IMR-90 (cell line): ENCODE measurements around the gene OR8B4. TPM values are rescaled to one million over a fixed set of nuclear protein-coding genes. Genes with fewer than 3 reads are reported as not detected.

Experiments
- polyA plus RNA-seq, 3 experiments: library from polyadenylated mRNA; depleted of rRNA; stranded (reverse); fragments of >200 nt; gene quantifications; 2 replicates each; pipeline ENCODE4 v1.2.3, GENCODE V29; 2012; ENCODE audit warnings: low replicate concordance in 1 of 3
- total RNA-seq: library from RNA; depleted of rRNA; stranded (reverse); fragments of >200 nt; gene quantifications from 2 replicates; pipeline ENCODE4 v1.2.3, GENCODE V29; 2012; rRNA removed

OR8B4 gene
- total and polyA plus RNA-seq, 2 of the 4 experiments (the other 2 are of a cell fraction): not detected

Other genes starting within 250 kb of the OR8B4 start
- gene OR10D3, start 241.5 kb downstream of the OR8B4 start, total RNA-seq: not detected in 2 replicates
- gene OR10D3, start 241.5 kb downstream of the OR8B4 start, polyA plus RNA-seq (2012; rRNA removed): not detected in 2 replicates
- not detected in 2 replicates for gene OR8G1, start 183.8 kb downstream of the OR8B4 start, total RNA-seq
- not detected in 2 replicates for gene OR8G1, start 183.8 kb downstream of the OR8B4 start, polyA plus RNA-seq (2012; rRNA removed)
- gene OR8G5, start 168.5 kb downstream of the OR8B4 start, total RNA-seq: not detected in 2 replicates
- gene OR8G5, start 168.5 kb downstream of the OR8B4 start, polyA plus RNA-seq (2012; rRNA removed): not detected in 2 replicates
- gene OR8D1, start 110.9 kb downstream of the OR8B4 start, total RNA-seq: not detected in 2 replicates
- gene OR8D1, start 110.9 kb downstream of the OR8B4 start, polyA plus RNA-seq (2012; rRNA removed): not detected in 2 replicates
- gene OR8D2, start 104.7 kb downstream of the OR8B4 start, total RNA-seq: not detected in 2 replicates
- not detected in 2 replicates for gene OR8D2, start 104.7 kb downstream of the OR8B4 start, polyA plus RNA-seq (2012; rRNA removed)
- gene OR8B2, start 40.4 kb downstream of the OR8B4 start, total RNA-seq: not detected in 2 replicates
- not detected in 2 replicates for gene OR8B2, start 40.4 kb downstream of the OR8B4 start, polyA plus RNA-seq (2012; rRNA removed)
- gene OR8B3, start 25.8 kb downstream of the OR8B4 start, total RNA-seq: not detected in 2 replicates
- not detected in 2 replicates for gene OR8B3, start 25.8 kb downstream of the OR8B4 start, polyA plus RNA-seq (2012; rRNA removed)
- not detected in 2 replicates for gene OR8B8, start 20.8 kb upstream of the OR8B4 start, total RNA-seq
- not detected in 2 replicates for gene OR8B8, start 20.8 kb upstream of the OR8B4 start, polyA plus RNA-seq (2012; rRNA removed)
- gene OR8B12, start 118.8 kb upstream of the OR8B4 start, total RNA-seq: not detected in 2 replicates
- not detected in 2 replicates for gene OR8B12, start 118.8 kb upstream of the OR8B4 start, polyA plus RNA-seq (2012; rRNA removed)
- gene OR8A1, start 145.1 kb upstream of the OR8B4 start, total RNA-seq: not detected in 2 replicates
- gene OR8A1, start 145.1 kb upstream of the OR8B4 start, polyA plus RNA-seq (2012; rRNA removed): not detected in 2 replicates
- not detected in 2 replicates for gene PANX3, start 186.6 kb upstream of the OR8B4 start, total RNA-seq
- gene PANX3, start 186.6 kb upstream of the OR8B4 start, polyA plus RNA-seq (2012; rRNA removed): not detected in 2 replicates
- gene TBRG1, start 198.0 kb upstream of the OR8B4 start, total RNA-seq: 11.9 and 13.3 TPM in 2 replicates
- gene TBRG1, start 198.0 kb upstream of the OR8B4 start, polyA plus RNA-seq (2012; rRNA removed): 20.2 and 23.2 TPM in 2 replicates
- 3.3 and 4.7 TPM in 2 replicates for gene SIAE, start 248.9 kb upstream of the OR8B4 start, total RNA-seq
- gene SIAE, start 248.9 kb upstream of the OR8B4 start, polyA plus RNA-seq (2012; rRNA removed): 11.3 and 12.0 TPM in 2 replicates
- 9.9 and 14.4 TPM in 2 replicates for gene SPA17, start 249.0 kb upstream of the OR8B4 start, total RNA-seq
- 10.6 and 11.5 TPM in 2 replicates for gene SPA17, start 249.0 kb upstream of the OR8B4 start, polyA plus RNA-seq (2012; rRNA removed)